ENCODE measurements around the gene MAX. TPM values are rescaled to one million over a fixed set of nuclear protein-coding genes. Genes with fewer than 3 reads are reported as not detected.
A peak's percentile ranks its signal among the peaks of the same experiment; 100 is the strongest.

Gene MAX
- total and polyA plus RNA-seq, 2 donors (not counting 1 experiment from before 2014, with no cell fraction given) = 35.0 to 85.8 TPM

DNA sequence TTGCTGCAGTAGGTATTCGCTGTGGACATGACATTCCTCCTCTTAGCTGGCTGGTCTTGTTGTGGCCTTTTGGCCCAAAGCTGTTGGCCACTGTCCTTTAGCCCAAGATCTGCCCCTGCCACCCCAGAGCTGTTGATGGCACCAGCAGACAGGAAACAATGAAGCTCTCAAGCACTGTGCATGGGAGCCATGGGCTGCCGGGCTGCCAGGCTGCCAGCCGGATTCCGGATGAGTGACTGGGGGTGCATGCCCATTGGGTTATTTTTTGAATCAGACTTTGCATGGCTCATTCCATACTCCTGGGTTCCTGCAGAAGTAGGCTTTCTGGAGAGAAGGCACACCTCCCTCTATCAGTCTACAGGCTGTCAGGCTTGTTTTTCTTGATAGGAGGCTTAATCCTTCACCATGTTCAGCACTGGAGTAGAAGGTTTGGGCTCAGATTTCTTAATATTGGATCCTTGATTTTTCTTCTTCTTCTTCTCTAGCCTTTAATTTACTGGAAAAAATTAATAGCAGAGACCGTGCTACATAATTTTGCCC lies 32.4 kb downstream of the MAX start:
- Histone ChIP-seq H3K79me2 (ENCODE audit: control insufficient read depth, insufficient read depth, low read length) (no peaks in the 10 kb centered on the region), H3K27ac (ENCODE audit: insufficient read depth, low read length) (no peak overlapping the region)
- no peak for DNase-seq (ENCODE audit: low read depth in 2 of 2)

DNA sequence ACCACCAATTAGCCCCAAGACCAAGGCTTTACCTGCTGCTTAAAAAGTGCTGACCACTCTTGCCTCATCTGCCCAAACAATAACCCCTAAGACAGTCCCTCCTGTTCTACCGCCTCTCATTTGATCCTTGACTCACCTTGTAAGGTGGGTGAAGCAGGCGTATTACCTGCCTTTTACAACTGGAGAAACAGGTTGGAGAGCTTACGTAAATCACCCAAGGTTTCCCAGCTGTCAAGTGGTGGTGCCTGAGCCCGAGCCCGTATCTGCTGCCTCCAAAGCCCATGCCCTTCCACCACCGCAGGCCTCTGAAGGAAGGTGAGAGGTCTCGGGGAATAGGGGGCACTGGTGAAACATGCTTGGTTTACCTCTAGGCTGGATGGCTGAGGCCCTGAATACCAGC lies 36.6 kb downstream of the MAX start:
- H3K4me3 ChIP-seq (replicated peaks in 1 of 4; ENCODE audit: control extremely low read depth in 1 of 4, insufficient read depth in 1 of 4, low read depth in 3 of 4, low read length in 4 of 4) = no peak overlapping the region
- no peaks in the 10 kb centered on the region for H3K27me3 ChIP-seq (ENCODE audit: control insufficient read depth, insufficient read depth, low read length)
- DNase-seq (ENCODE audit: low read depth in 2 of 2) = no peak
- no peaks in the 10 kb centered on the region for H4K20me1 ChIP-seq (ENCODE audit: control insufficient read depth, extremely low read depth, insufficient read depth, low read length)
- no peaks in the 10 kb centered on the region for H3K79me2 ChIP-seq (ENCODE audit: control insufficient read depth, insufficient read depth, low read length)
- peaks cover 12% of the 10 kb centered on the region for H3K36me3 ChIP-seq (ENCODE audit: control insufficient read depth, insufficient read depth, low read length)
- H3K4me2 ChIP-seq (ENCODE audit: extremely low read depth, insufficient read depth, low read length) = no peak overlapping the region
- no peak overlapping the region for H3K9ac ChIP-seq (ENCODE audit: insufficient read depth, low read length)
- TF ChIP-seq, protein P1, sequence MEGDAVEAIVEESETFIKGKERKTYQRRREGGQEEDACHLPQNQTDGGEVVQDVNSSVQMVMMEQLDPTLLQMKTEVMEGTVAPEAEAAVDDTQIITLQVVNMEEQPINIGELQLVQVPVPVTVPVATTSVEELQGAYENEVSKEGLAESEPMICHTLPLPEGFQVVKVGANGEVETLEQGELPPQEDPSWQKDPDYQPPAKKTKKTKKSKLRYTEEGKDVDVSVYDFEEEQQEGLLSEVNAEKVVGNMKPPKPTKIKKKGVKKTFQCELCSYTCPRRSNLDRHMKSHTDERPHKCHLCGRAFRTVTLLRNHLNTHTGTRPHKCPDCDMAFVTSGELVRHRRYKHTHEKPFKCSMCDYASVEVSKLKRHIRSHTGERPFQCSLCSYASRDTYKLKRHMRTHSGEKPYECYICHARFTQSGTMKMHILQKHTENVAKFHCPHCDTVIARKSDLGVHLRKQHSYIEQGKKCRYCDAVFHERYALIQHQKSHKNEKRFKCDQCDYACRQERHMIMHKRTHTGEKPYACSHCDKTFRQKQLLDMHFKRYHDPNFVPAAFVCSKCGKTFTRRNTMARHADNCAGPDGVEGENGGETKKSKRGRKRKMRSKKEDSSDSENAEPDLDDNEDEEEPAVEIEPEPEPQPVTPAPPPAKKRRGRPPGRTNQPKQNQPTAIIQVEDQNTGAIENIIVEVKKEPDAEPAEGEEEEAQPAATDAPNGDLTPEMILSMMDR (conservative IDR thresholded peaks at IDR 0.05 in 1 of 2, IDR thresholded peaks at IDR 0.05 in 1 of 2; ENCODE audit: low read depth in 1 of 2, low read length in 2 of 2) = no peak
- TF ChIP-seq EZH2 (IDR thresholded peaks at IDR 0.05; ENCODE audit: low read length, missing control alignments) = no peak
- no peaks in the 10 kb centered on the region for H3K4me1 ChIP-seq (ENCODE audit: control insufficient read depth, extremely low read depth, insufficient read depth, low read length)
- H3K9me3 ChIP-seq (ENCODE audit: control insufficient read depth, insufficient read depth, low read depth, low read length) = no peaks in the 10 kb centered on the region
- H2AFZ ChIP-seq (ENCODE audit: low read length) = no peak overlapping the region
- no peak overlapping the region for H3K27ac ChIP-seq (ENCODE audit: insufficient read depth, low read length)

More for the DNA sequence above, 32.4 kb downstream of the MAX start:
- H2AFZ ChIP-seq (ENCODE audit: low read length) = no peak overlapping the region
- H3K36me3 ChIP-seq (ENCODE audit: control insufficient read depth, insufficient read depth, low read length) = peaks cover 10% of the 10 kb centered on the region
- no peak overlapping the region for H3K9ac ChIP-seq (ENCODE audit: insufficient read depth, low read length)
- no peak overlapping the region for H3K4me2 ChIP-seq (ENCODE audit: extremely low read depth, insufficient read depth, low read length)
- H3K27me3 ChIP-seq (ENCODE audit: control insufficient read depth, insufficient read depth, low read length) = no peaks in the 10 kb centered on the region
- TF ChIP-seq EZH2 (IDR thresholded peaks at IDR 0.05; ENCODE audit: low read length, missing control alignments) = no peak
- TF ChIP-seq, protein P1 (conservative IDR thresholded peaks at IDR 0.05 in 1 of 2, IDR thresholded peaks at IDR 0.05 in 1 of 2; ENCODE audit: low read depth in 1 of 2, low read length in 2 of 2) = no peak
- no peaks in the 10 kb centered on the region for H4K20me1 ChIP-seq (ENCODE audit: control insufficient read depth, extremely low read depth, insufficient read depth, low read length)
- H3K4me3 ChIP-seq (replicated peaks in 1 of 4; ENCODE audit: control extremely low read depth in 1 of 4, insufficient read depth in 1 of 4, low read depth in 3 of 4, low read length in 4 of 4) = no peak overlapping the region
- H3K9me3 ChIP-seq (ENCODE audit: control insufficient read depth, insufficient read depth, low read depth, low read length) = no peaks in the 10 kb centered on the region
- no peaks in the 10 kb centered on the region for H3K4me1 ChIP-seq (ENCODE audit: control insufficient read depth, extremely low read depth, insufficient read depth, low read length)

DNA sequence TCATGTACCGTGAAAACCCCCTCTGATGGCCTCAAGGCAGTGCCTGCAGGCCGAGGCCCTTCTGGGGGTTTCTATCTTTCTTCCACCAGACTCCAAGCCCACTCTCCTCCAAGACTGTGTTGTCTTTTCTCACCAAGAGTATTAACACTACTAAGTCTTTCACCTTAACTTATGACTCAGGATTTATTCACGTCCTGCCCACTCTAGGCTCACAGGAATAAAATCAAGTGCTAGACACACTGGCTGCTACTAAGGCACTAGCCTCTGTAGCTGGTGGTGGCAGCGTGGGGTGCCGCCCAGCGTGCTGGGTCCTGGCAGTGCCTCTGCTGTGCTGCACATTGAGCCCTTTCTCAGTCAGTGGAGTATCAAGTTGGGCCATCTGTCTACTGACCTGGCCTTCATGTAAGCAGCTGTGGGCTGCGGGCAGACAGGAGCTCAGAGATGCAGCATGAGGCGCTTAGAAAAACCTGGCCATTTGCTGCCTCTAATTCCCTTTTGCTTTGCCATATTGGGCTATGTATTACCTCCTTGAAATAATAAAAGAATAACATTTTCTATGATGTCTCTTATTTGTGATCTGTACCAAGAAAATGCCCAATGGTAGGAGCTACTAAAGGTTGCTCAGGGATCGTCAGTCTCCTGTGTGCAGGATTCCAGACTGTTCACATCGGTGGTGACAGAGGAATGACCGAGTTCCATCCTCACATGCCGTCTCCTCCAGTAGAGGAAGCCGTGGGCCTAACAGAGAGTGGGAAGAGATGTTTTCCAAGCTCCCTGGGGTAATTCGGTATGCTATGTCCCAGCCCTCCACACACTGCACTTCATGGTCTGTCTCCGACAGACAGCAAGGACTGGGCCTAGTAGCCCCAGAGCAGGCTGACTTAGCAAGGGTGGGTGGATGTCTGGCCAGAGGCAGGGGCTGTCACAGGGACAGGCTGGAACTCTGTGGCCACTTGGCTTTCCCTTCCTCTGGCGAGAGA lies 39.9 kb downstream of the MAX start:
- no peak for TF ChIP-seq EZH2 (IDR thresholded peaks at IDR 0.05; ENCODE audit: low read length, missing control alignments)
- TF ChIP-seq, protein P1 (conservative IDR thresholded peaks at IDR 0.05 in 1 of 2, IDR thresholded peaks at IDR 0.05 in 1 of 2; ENCODE audit: low read depth in 1 of 2, low read length in 2 of 2) = no peak
- H3K4me2 ChIP-seq (ENCODE audit: extremely low read depth, insufficient read depth, low read length) = no peak overlapping the region
- H3K9ac ChIP-seq (ENCODE audit: insufficient read depth, low read length) = no peak overlapping the region

More for the DNA sequence above, 39.9 kb downstream of the MAX start:
- Histone ChIP-seq H3K4me3 (replicated peaks in 1 of 4; ENCODE audit: control extremely low read depth in 1 of 4, insufficient read depth in 1 of 4, low read depth in 3 of 4, low read length in 4 of 4) (no peak overlapping the region), H4K20me1 (ENCODE audit: control insufficient read depth, extremely low read depth, insufficient read depth, low read length) (no peaks in the 10 kb centered on the region), H3K27ac (ENCODE audit: insufficient read depth, low read length) (no peak overlapping the region), H3K27me3 (ENCODE audit: control insufficient read depth, insufficient read depth, low read length) (no peaks in the 10 kb centered on the region), H3K79me2 (ENCODE audit: control insufficient read depth, insufficient read depth, low read length) (no peaks in the 10 kb centered on the region), H2AFZ (ENCODE audit: low read length) (no peak overlapping the region), H3K36me3 (ENCODE audit: control insufficient read depth, insufficient read depth, low read length) (peaks cover 4% of the 10 kb centered on the region), H3K4me1 (ENCODE audit: control insufficient read depth, extremely low read depth, insufficient read depth, low read length) (no peaks in the 10 kb centered on the region), H3K9me3 (ENCODE audit: control insufficient read depth, insufficient read depth, low read depth, low read length) (no peaks in the 10 kb centered on the region)
- DNase-seq (ENCODE audit: low read depth in 2 of 2) = peak in 1 of 2 donors; percentile 27

All from fibroblast of lung (primary cell).